Ovary (tissue), 9 donors: ENCODE results near the gene OR2T11. TPM values are rescaled to one million over a fixed set of nuclear protein-coding genes. Genes with fewer than 3 reads are reported as not detected.

Experiments
- DNase-seq, 5 donors: peaks; one replicate each; pipeline ENCODE4 v3.0.0-alpha.2; 2019 to 2020
- H3K27ac ChIP-seq, 2 donors: fragments of 200-600 bp; one replicate each; pipeline versions ENCODE4 v1.5.1 to v1.8.0; 2019 to 2022
- H3K27me3 ChIP-seq: fragments of 200-600 bp; one replicate; pipeline ENCODE4 v1.8.0; 2022
- H3K36me3 ChIP-seq: fragments of 200-600 bp; sonication (generic); one replicate; pipeline ENCODE4 v1.5.1; 2019
- H3K4me1 ChIP-seq: one replicate; pipeline ENCODE4 v1.8.1; 2013; ENCODE audit warnings: mild to moderate bottlenecking, moderate library complexity; ENCODE audit not compliant: insufficient read depth
- H3K4me3 ChIP-seq: fragments of 200-600 bp; sonication (generic); one replicate; pipeline ENCODE4 v1.5.1; 2017
- H3K9me3 ChIP-seq, 2 donors: fragments of 200-600 bp in 1 of 2; sonication (generic) in 1 of 2; one replicate each; pipeline versions ENCODE4 v1.5.1 to v1.8.1; 2013 to 2019; ENCODE audit warnings: mild to moderate bottlenecking in 1 of 2, moderate library complexity in 1 of 2
- EP300 ChIP-seq: sonication (generic); formaldehyde crosslinking; IDR thresholded peaks from one replicate; pipeline ENCODE4 v1.6.1; 2017; ENCODE audit warnings: antibody characterized with exemption
- POLR2A ChIP-seq: fragments of 450-650 bp; IDR thresholded peaks from one replicate; pipeline ENCODE4 v1.6.1; 2017; ENCODE audit warnings: antibody characterized with exemption, mild to moderate bottlenecking, moderate library complexity
- WGBS, 3 donors: extraction: QIAGEN DNeasy Blood & Tissue Kit in 1 of 3; methylation state at CpG; one replicate each; pipeline versions ENCODE4 v1.1.5 to v1.1.7; 2013 to 2017; 5-methylcytosine and 5-hydroxymethylcytosine counted together
- intact Hi-C, 4 donors: fragments of 100-400 bp; cut with DNase I; formaldehyde crosslinking; loops; one replicate each; pipeline versions ENCODE4 v1.11.0 to v1.15.1; 2022 to 2023
- polyA plus RNA-seq, 2 donors: library from polyadenylated mRNA; stranded (reverse); fragments of 200-250 nt in 1 of 2; fragments of 350-450 nt in 1 of 2; fragmentation: Illumina TruSeq in 1 of 2; extraction: RNeasy Lipid Tissue Mini Kit (QIAGEN cat#74804) in 1 of 2; gene quantifications; one replicate each; pipeline ENCODE4 v1.2.3, GENCODE V29; 2013 to 2014
- total RNA-seq, 7 donors: library from RNA; depleted of rRNA in 2 of 7; stranded (reverse); fragments of >200 nt in 2 of 7; fragmentation: NEBNext Ultra II Directional in 3 of 7; extraction: Animal tissue kit (Norgen Biotek cat#: 25700) in 3 of 7; gene quantifications; one replicate each; pipeline versions ENCODE4 v1.1.0 to v1.2.4, GENCODE V29; 2016 to 2023
- TF ChIP-seq, protein P1 (sequence below), 3 donors: fragments of 450-650 bp in 2 of 3; fragments of 200-600 bp in 1 of 3; IDR thresholded peaks; one replicate each; pipeline versions ENCODE4 v1.5.1 to v1.8.0; 2016 to 2022; ENCODE audit warnings: antibody characterized with exemption in 3 of 3, mild to moderate bottlenecking in 1 of 3
- donor health status: DM: no; HTN: no; CAD: no; lungs with moderate emphysema.
- donor health status: DM: no; HTN: no; CAD: no.
- donor health status: Bipolar disorder and iron deficiency.
- donor health status: DM: yes; HTN: yes; CAD: no.
- donor health status: DM: no; HTN: no; CAD: no.
- donor health status: DM: yes; HTN: yes; CAD: no.

The OR2T11 gene
- total and polyA plus RNA-seq, 9 donors, result 0.11 TPM; not detected in 8

DNA sequence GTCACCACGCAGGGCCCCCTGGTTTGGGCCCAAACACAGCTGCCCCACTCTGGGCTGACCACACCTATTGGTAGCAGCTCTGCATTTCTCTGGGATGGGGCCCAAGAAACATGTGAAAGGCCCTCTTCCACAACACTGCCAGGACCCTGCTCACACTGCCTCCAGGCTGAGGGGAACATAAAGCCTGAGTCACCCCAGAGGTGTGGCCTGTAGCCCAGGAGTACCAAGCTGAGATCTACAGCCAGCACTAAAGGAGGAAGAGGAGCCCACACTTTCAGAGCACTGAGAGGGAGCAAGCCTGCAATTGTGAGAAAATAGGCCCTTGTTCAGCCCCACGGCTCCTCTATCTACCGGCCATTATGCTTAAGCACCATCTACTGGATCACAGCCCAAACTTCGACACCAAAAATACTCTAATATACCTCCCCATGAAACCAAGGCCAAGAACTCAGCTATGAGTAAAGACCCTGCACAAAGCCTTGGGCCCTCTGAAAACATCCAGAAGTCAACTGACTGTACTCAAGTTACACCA lies 22.9 kb downstream of the OR2T11 start:
- DNase-seq, result no peak
- Histone ChIP-seq H3K27me3 (no peaks in the 10 kb centered on the region), H3K9me3 (no peaks in the 10 kb centered on the region), H3K27ac (no peak overlapping the region), H3K4me3 (no peak overlapping the region), H3K36me3 (no peaks in the 10 kb centered on the region), H3K4me1 (no peaks in the 10 kb centered on the region)
- TF ChIP-seq, protein P1, sequence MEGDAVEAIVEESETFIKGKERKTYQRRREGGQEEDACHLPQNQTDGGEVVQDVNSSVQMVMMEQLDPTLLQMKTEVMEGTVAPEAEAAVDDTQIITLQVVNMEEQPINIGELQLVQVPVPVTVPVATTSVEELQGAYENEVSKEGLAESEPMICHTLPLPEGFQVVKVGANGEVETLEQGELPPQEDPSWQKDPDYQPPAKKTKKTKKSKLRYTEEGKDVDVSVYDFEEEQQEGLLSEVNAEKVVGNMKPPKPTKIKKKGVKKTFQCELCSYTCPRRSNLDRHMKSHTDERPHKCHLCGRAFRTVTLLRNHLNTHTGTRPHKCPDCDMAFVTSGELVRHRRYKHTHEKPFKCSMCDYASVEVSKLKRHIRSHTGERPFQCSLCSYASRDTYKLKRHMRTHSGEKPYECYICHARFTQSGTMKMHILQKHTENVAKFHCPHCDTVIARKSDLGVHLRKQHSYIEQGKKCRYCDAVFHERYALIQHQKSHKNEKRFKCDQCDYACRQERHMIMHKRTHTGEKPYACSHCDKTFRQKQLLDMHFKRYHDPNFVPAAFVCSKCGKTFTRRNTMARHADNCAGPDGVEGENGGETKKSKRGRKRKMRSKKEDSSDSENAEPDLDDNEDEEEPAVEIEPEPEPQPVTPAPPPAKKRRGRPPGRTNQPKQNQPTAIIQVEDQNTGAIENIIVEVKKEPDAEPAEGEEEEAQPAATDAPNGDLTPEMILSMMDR (IDR thresholded peaks at IDR 0.05), result no peak
- no peak for TF ChIP-seq EP300
- no peak for TF ChIP-seq POLR2A
- 67 to 81% (median 70%) methylated on average over 4 of the region's 4 CpGs for WGBS, 3 donors
- intact Hi-C loops, result no loop called here

- H3K4me1 ChIP-seq, result no peaks in the 10 kb centered on the region
- H3K9me3 ChIP-seq, result no peaks in the 10 kb centered on the region
- WGBS, 3 donors, result 42 to 45% (median 45%) methylated on average over 3 of the region's 3 CpGs
- H3K4me3 ChIP-seq, result no peak overlapping the region
- intact Hi-C loops, result no loop called here
- no peak overlapping the region for H3K27ac ChIP-seq
- no peaks in the 10 kb centered on the region for H3K36me3 ChIP-seq
- TF ChIP-seq, protein P1 (IDR thresholded peaks at IDR 0.05), result no peak
- TF ChIP-seq EP300 (no peak), POLR2A (no peak)
- H3K27me3 ChIP-seq, result no peaks in the 10 kb centered on the region
- DNase-seq, result no peak
These were observed 24.6 kb downstream of the OR2T11 start for GRCh38 chr1:248610301-248610700.

GRCh38 chr1:248599396-248599795 lies 35.5 kb downstream of the OR2T11 start:
- no peak for DNase-seq
- Histone ChIP-seq H3K27me3 (no peaks in the 10 kb centered on the region), H3K4me1 (no peaks in the 10 kb centered on the region), H3K4me3 (no peak overlapping the region), H3K27ac (no peak overlapping the region), H3K36me3 (no peaks in the 10 kb centered on the region), H3K9me3 (no peaks in the 10 kb centered on the region)
- no peak for TF ChIP-seq POLR2A
- intact Hi-C loops, result no loop called here
- WGBS, 3 donors, result 71 to 81% (median 79%) methylated on average over 8 of the region's 8 CpGs

DNA sequence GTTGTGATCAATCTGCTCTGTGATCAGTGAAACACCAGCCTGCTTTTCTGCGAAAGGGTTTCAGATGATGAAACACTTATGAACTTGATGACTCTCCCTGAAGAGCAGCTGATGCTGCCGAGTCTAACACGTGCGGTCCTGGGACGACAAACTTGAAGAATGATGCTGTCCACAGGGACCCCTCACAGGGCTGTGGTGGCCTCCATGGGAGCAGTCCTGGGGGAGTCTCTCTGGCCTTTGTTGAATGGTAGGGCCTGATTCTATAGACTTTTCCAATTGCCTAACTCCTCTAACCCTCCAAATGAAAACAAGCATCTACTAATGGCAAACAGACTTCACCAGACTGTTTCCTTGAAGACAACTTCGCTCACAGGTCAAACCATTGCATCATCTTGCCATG lies 37.3 kb downstream of the OR2T11 start, which contains the start of gene OR2T10:
TSS of gene OR2T10 (minus strand) at position 112 of the 400 bp plus-strand sequence. CDS start 3,932 bp downstream, outside the sequence.
- no peaks in the 10 kb centered on the region for H3K9me3 ChIP-seq
- WGBS, 3 donors, result 76 to 86% (median 83%) methylated on average over 6 of the region's 6 CpGs
- TF ChIP-seq, protein P1 (IDR thresholded peaks at IDR 0.05), result no peak
- TF ChIP-seq EP300 (no peak), POLR2A (no peak)
- intact Hi-C loops, result no loop called here
- no peak for DNase-seq
- H3K27ac ChIP-seq, result no peak within 1 kb of the TSS
- no peaks in the 10 kb centered on the region for H3K36me3 ChIP-seq
- H3K4me3 ChIP-seq, result no peak within 1 kb of the TSS
- no peaks in the 10 kb centered on the region for H3K4me1 ChIP-seq
- no peaks in the 10 kb centered on the region for H3K27me3 ChIP-seq

GRCh38 chr1:248596615-248597014 lies 38.3 kb downstream of the OR2T11 start:
- intact Hi-C loops, result no loop called here
- no peaks in the 10 kb centered on the region for H3K36me3 ChIP-seq
- no peaks in the 10 kb centered on the region for H3K27me3 ChIP-seq
- 69 to 77% (median 75%) methylated on average over 2 of the region's 2 CpGs for WGBS, 3 donors
- no peaks in the 10 kb centered on the region for H3K9me3 ChIP-seq
- H3K4me3 ChIP-seq, result no peak overlapping the region
- H3K4me1 ChIP-seq, result no peaks in the 10 kb centered on the region
- no peak overlapping the region for H3K27ac ChIP-seq
- TF ChIP-seq, protein P1 (IDR thresholded peaks at IDR 0.05), result no peak
- TF ChIP-seq EP300 (no peak), POLR2A (no peak)
- no peak for DNase-seq
